ENCODE data around the gene CBFA2T3.

DNA sequence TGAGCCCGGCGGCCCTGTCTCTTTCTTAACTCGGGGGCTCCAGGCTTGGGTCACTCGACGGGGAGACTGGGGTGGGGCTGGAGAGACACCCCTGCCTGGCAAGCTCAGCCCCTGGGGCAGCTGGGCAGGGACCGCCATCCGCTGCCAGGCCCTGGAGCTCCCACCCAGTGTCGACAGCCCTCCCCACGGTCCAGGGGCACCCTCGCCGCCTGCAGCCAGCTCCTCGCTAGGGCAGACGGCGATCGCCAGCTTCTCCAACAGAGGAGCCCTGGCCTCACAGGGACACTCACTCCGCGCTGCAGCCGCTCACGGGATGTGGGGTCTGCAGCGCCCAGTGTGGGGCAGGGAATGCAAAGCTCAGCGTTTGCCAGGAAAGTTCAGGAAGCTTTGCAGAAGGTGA is 149.3 kb downstream of the CBFA2T3 start:
- TF ChIP-seq REST (IDR thresholded peaks at IDR 0.05; ENCODE audit: insufficient read depth in 1 of 2, low read depth in 2 of 2, low read length in 2 of 2) (no peak), TAF1 (IDR thresholded peaks at IDR 0.05; ENCODE audit: borderline replicate concordance, insufficient read depth, low read length) (no peak), POLR2AphosphoS5 (IDR thresholded peaks at IDR 0.05; ENCODE audit: low read depth, low read length) (no peak), SIN3A (IDR thresholded peaks at IDR 0.05; ENCODE audit: borderline replicate concordance, insufficient read depth, low read length) (no peak), FOXP2 (optimal IDR thresholded peaks at IDR 0.05; ENCODE audit: borderline replicate concordance, extremely low read depth, extremely low read length, insufficient read depth) (no peak)
